Sigmoid colon (tissue), 7 donors: Measurements from ENCODE around the gene SPAG6. TPM values are rescaled to one million over a fixed set of nuclear protein-coding genes. Genes with fewer than 3 reads are reported as not detected.

Source experiments
- DNase-seq: peaks from one replicate; pipeline ENCODE4 v3.0.0-alpha.2; 2019
- H3K27ac ChIP-seq, 4 donors: fragments of 200-600 bp; sonication (generic); one replicate each; pipeline ENCODE4 v1.5.1; 2016 to 2019; ENCODE audit warnings: mild to moderate bottlenecking in 1 of 4
- H3K27me3 ChIP-seq, 3 donors: fragments of 200-600 bp; sonication (generic); one replicate each; pipeline ENCODE4 v1.5.1; 2019; ENCODE audit warnings: mild to moderate bottlenecking in 1 of 3
- H3K36me3 ChIP-seq, 4 donors: fragments of 200-600 bp; sonication (generic); one replicate each; pipeline ENCODE4 v1.5.1; 2016 to 2019
- H3K4me1 ChIP-seq, 4 donors: fragments of 200-600 bp; sonication (generic); one replicate each; pipeline ENCODE4 v1.5.1; 2017 to 2019
- H3K4me3 ChIP-seq, 4 donors: fragments of 200-600 bp; sonication (generic); one replicate each; pipeline ENCODE4 v1.5.1; 2017 to 2019; ENCODE audit warnings: mild to moderate bottlenecking in 2 of 4, moderate library complexity in 1 of 4
- H3K9me3 ChIP-seq, 4 donors: fragments of 200-600 bp in 3 of 4; sonication (generic) in 3 of 4; one replicate each; pipeline versions ENCODE4 v1.5.1 to v1.6.1; 2013 to 2019
- CTCF ChIP-seq, 4 experiments: fragments of 450-650 bp in 3 of 4; fragments of 200-600 bp in 1 of 4; IDR thresholded peaks; one replicate each; pipeline ENCODE4 v1.5.1; 2016 to 2019; ENCODE audit warnings: antibody characterized with exemption in 4 of 4, mild to moderate bottlenecking in 3 of 4, moderate library complexity in 2 of 4
- EP300 ChIP-seq, 4 donors: sonication (generic); formaldehyde crosslinking; IDR thresholded peaks; one replicate each; pipeline ENCODE4 v1.6.1; 2017; ENCODE audit warnings: antibody characterized with exemption in 4 of 4
- POLR2A ChIP-seq, 2 donors: fragments of 450-650 bp; IDR thresholded peaks; one replicate each; pipeline ENCODE4 v1.6.1; 2016; ENCODE audit warnings: antibody characterized with exemption in 2 of 2, mild to moderate bottlenecking in 2 of 2, moderate library complexity in 2 of 2
- POLR2AphosphoS5 ChIP-seq, 4 donors: sonication (generic); formaldehyde crosslinking; IDR thresholded peaks; one replicate each; pipeline ENCODE4 v1.6.1; 2017; ENCODE audit warnings: antibody characterized with exemption in 4 of 4
- WGBS, 2 donors: extraction: QIAGEN DNeasy Blood & Tissue Kit; methylation state at CpG; one replicate each; pipeline ENCODE4 v1.1.7; 2013; 5-methylcytosine and 5-hydroxymethylcytosine counted together
- intact Hi-C: fragments of 100-400 bp; cut with DNase I; formaldehyde crosslinking; loops from one replicate; pipeline ENCODE4 v1.15.1; 2023
- polyA plus RNA-seq, 3 donors: library from polyadenylated mRNA; stranded (reverse); fragments of 200-250 nt; gene quantifications; one replicate each; pipeline ENCODE4 v1.2.3, GENCODE V29; 2013
- total RNA-seq, 4 donors: library from RNA; depleted of rRNA; stranded (reverse); fragments of >200 nt; gene quantifications; one replicate each; pipeline ENCODE4 v1.1.0, GENCODE V29; 2016
- donor health status: healthy with polysubstance abuse.
- donor health status: Bipolar disorder and iron deficiency.
- donor health status: healthy.

Gene SPAG6
- total and polyA plus RNA-seq, 7 donors: 0.16 TPM; not detected in 6

GRCh38 chr10:22324413-22324812, 20.9 kb upstream of the SPAG6 start:
- Histone ChIP-seq H3K36me3 (peaks cover 0 to 30% (median 7%) of the 10 kb centered on the region in 4 donors), H3K27me3 (peaks cover 0 to 19% (median 0%) of the 10 kb centered on the region in 3 donors), H3K4me3 (peak overlapping the region in 1 of 4 donors; percentile 59), H3K27ac (no peak overlapping the region), H3K4me1 (peaks cover 0 to 46% (median 42%) of the 10 kb centered on the region in 4 donors), H3K9me3 (no peaks in the 10 kb centered on the region)
- 56 to 67% methylated on average over 4 of the region's 4 CpGs for WGBS, 2 donors
- no peak for DNase-seq
- intact Hi-C loops: loop anchor here (5.0 to 10.0 kb wide), 4 partner anchors 113 to 792 kb away; partner anchors contain the start of genes MLLT10 and MSRB2
- TF ChIP-seq POLR2A (IDR thresholded peaks at IDR 0.05) (no peak), CTCF (IDR thresholded peaks at IDR 0.05) (no peak), POLR2AphosphoS5 (IDR thresholded peaks at IDR 0.05) (no peak), EP300 (IDR thresholded peaks at IDR 0.05) (no peak)

GRCh38 chr10:22324893-22325271, 20.4 kb upstream of the SPAG6 start:
- H3K27ac ChIP-seq: peak overlapping the region; percentile 75 to 83 (median 80)
- no peak for DNase-seq
- no peak for TF ChIP-seq CTCF (IDR thresholded peaks at IDR 0.05)
- no peak for TF ChIP-seq POLR2A (IDR thresholded peaks at IDR 0.05)
- TF ChIP-seq POLR2AphosphoS5 (IDR thresholded peaks at IDR 0.05): no peak
- TF ChIP-seq EP300 (IDR thresholded peaks at IDR 0.05): no peak
- H3K4me1 ChIP-seq: peaks cover 0 to 42% (median 37%) of the 10 kb centered on the region in 4 donors
- H3K27me3 ChIP-seq: peaks cover 0 to 19% (median 0%) of the 10 kb centered on the region in 3 donors
- intact Hi-C loops: loop anchor here (5.0 to 10.0 kb wide), 5 partner anchors 112 to 793 kb away; partner anchors contain the start of genes MLLT10 and MSRB2
- H3K4me3 ChIP-seq: peak overlapping the region; percentile 40 to 61 (median 60)
- WGBS, 2 donors: 1 to 2% methylated on average over 9 of the region's 9 CpGs
- peaks cover 3 to 35% (median 9%) of the 10 kb centered on the region in 4 donors for H3K36me3 ChIP-seq
- no peaks in the 10 kb centered on the region for H3K9me3 ChIP-seq

- Histone ChIP-seq H3K4me3 (peak overlapping the region; percentile 40 to 61 (median 60)), H3K9me3 (no peaks in the 10 kb centered on the region), H3K27me3 (peaks cover 0 to 19% (median 0%) of the 10 kb centered on the region in 3 donors), H3K36me3 (peaks cover 5 to 40% (median 9%) of the 10 kb centered on the region in 4 donors), H3K27ac (peak overlapping the region; percentile 75 to 83 (median 80)), H3K4me1 (peaks cover 0 to 39% (median 35%) of the 10 kb centered on the region in 4 donors)
- intact Hi-C loops: loop anchor here (5.0 to 10.0 kb wide), 3 partner anchors 379 to 769 kb away; partner anchors contain the start of gene MSRB2
- 1% methylated on average over 92 of the region's 92 CpGs for WGBS, 2 donors
- peak; percentile 87 for DNase-seq
- TF ChIP-seq EP300 (IDR thresholded peaks at IDR 0.05): no peak
- no peak for TF ChIP-seq CTCF (IDR thresholded peaks at IDR 0.05)
- peak in 1 of 4 donors; percentile 29 for TF ChIP-seq POLR2AphosphoS5 (IDR thresholded peaks at IDR 0.05)
- no peak for TF ChIP-seq POLR2A (IDR thresholded peaks at IDR 0.05)
These were observed 19.8 kb upstream of the SPAG6 start for GRCh38 chr10:22325272-22326144.

GRCh38 chr10:22326145-22326702, 19.1 kb upstream of the SPAG6 start:
- 67 to 68% methylated on average over 8 of the region's 8 CpGs for WGBS, 2 donors
- H3K9me3 ChIP-seq: no peaks in the 10 kb centered on the region
- peaks cover 5 to 40% (median 9%) of the 10 kb centered on the region in 4 donors for H3K36me3 ChIP-seq
- no peak for DNase-seq
- peaks cover 0 to 39% (median 35%) of the 10 kb centered on the region in 4 donors for H3K4me1 ChIP-seq
- no peak for TF ChIP-seq POLR2AphosphoS5 (IDR thresholded peaks at IDR 0.05)
- no peak for TF ChIP-seq CTCF (IDR thresholded peaks at IDR 0.05)
- TF ChIP-seq POLR2A (IDR thresholded peaks at IDR 0.05): no peak
- intact Hi-C loops: loop anchor here (5.0 to 10.0 kb wide), 3 partner anchors 379 to 769 kb away; partner anchors contain the start of gene MSRB2
- H3K27me3 ChIP-seq: peaks cover 0 to 19% (median 0%) of the 10 kb centered on the region in 3 donors
- H3K4me3 ChIP-seq: peak overlapping the region; percentile 40 to 61 (median 60)
- peak overlapping the region; percentile 75 to 83 (median 80) for H3K27ac ChIP-seq
